ENCODE measurements around the gene EPHB2.

GRCh38 chr1:22711071-22711470 is 432 bp downstream of the EPHB2 start:
- TF ChIP-seq YY1 (IDR thresholded peaks at IDR 0.05; ENCODE audit: low read depth, low read length) (no peak), EZH2 (IDR thresholded peaks at IDR 0.05; ENCODE audit: low read depth, low read length, severe bottlenecking) (no peak), POLR2A (IDR thresholded peaks at IDR 0.05; ENCODE audit: control extremely low read depth in 1 of 2, low read depth in 2 of 2, low read length in 2 of 2) (no peak), ZNF274 (IDR thresholded peaks at IDR 0.05; ENCODE audit: borderline replicate concordance, extremely low read depth, low read length) (no peak)
